Lower lobe of right lung (tissue), 2 donors: ENCODE measurements around the gene UGT1A1. TPM values are rescaled to one million over a fixed set of nuclear protein-coding genes. Genes with fewer than 3 reads are reported as not detected.

Experiments used
- ATAC-seq, 2 donors: fragments of 200-7000 bp; cut with Tn5 transposase; one replicate each; pipeline ENCODE4 v1.9.1; 2020 to 2022; ENCODE audit warnings: mild to moderate bottlenecking in 2 of 2, moderate library complexity in 2 of 2
- DNase-seq: peaks from one replicate; pipeline ENCODE4 v3.0.0-alpha.2; 2020
- H3K27ac ChIP-seq: fragments of 200-600 bp; one replicate; pipeline ENCODE4 v1.8.0; 2022
- H3K27me3 ChIP-seq: fragments of 200-600 bp; one replicate; pipeline ENCODE4 v1.8.0; 2022; ENCODE audit warnings: low read depth
- H3K36me3 ChIP-seq: fragments of 200-600 bp; one replicate; pipeline ENCODE4 v1.8.0; 2022; ENCODE audit warnings: mild to moderate bottlenecking
- H3K4me1 ChIP-seq: fragments of 200-600 bp; one replicate; pipeline ENCODE4 v1.8.0; 2022
- H3K4me3 ChIP-seq: fragments of 200-600 bp; one replicate; pipeline ENCODE4 v1.8.0; 2022; ENCODE audit warnings: mild to moderate bottlenecking
- H3K9me3 ChIP-seq: fragments of 200-600 bp; one replicate; pipeline ENCODE4 v1.8.0; 2022
- CTCF ChIP-seq: fragments of 200-600 bp; IDR thresholded peaks from one replicate; pipeline ENCODE4 v1.8.0; 2022; ENCODE audit warnings: antibody characterized with exemption, mild to moderate bottlenecking
- intact Hi-C: fragments of 100-400 bp; cut with DNase I; formaldehyde crosslinking; loops from one replicate; pipeline ENCODE4 v1.11.0; 2022
- long read RNA-seq: library from polyadenylated mRNA; unstranded; transcript quantifications from one replicate; pipeline ENCODE4 v2.0.0, GENCODE V29; 2021
- total RNA-seq: library from RNA; stranded (reverse); fragmentation: NEBNext Ultra II Directional; extraction: Animal tissue kit (Norgen Biotek cat#: 25700); gene quantifications from one replicate; pipeline ENCODE4 v1.2.1, GENCODE V29; 2021
- donor health status: DM: no; HTN: yes; CAD: no; lungs with severe emphysema.

UGT1A1 gene
- total RNA-seq = 0.24 TPM
- long read RNA-seq = 0 reads

GRCh38 chr2:233760043-233760442 is at the start of gene UGT1A1:
Gene UGT1A1, plus strand, starts transcription at chr2:233760270. Its CDS starts 18 bp downstream, at chr2:233760288.
- ATAC-seq = no peak
- intact Hi-C loops = no loop called here
- no peak for DNase-seq
- Histone ChIP-seq H3K9me3 (no peaks in the 10 kb centered on the region), H3K27ac (no peak within 1 kb of the TSS), H3K4me3 (no peak within 1 kb of the TSS), H3K4me1 (no peaks in the 10 kb centered on the region), H3K36me3 (no peaks in the 10 kb centered on the region), H3K27me3 (peaks cover 5% of the 10 kb centered on the region)
- TF ChIP-seq CTCF = no peak

- Histone ChIP-seq H3K9me3 (no peaks in the 10 kb centered on the region), H3K27me3 (no peaks in the 10 kb centered on the region), H3K27ac (no peak overlapping the region), H3K4me3 (no peak overlapping the region), H3K4me1 (peaks cover 9% of the 10 kb centered on the region), H3K36me3 (no peaks in the 10 kb centered on the region)
- intact Hi-C loops = no loop called here
- TF ChIP-seq CTCF = peak; percentile 81
- DNase-seq (peak; percentile 87), ATAC-seq (peak; percentile 91 to 95)
Observed at GRCh38 chr2:233711312-233712008, 48.6 kb upstream of the UGT1A1 start.

GRCh38 chr2:233712611-233713261 is 47.3 kb upstream of the UGT1A1 start, which contains the start of gene UGT1A5:
Gene UGT1A5, plus strand, starts transcription at chr2:233712907. Its CDS starts 85 bp downstream, at chr2:233712992.
- no peak for DNase-seq
- H3K9me3 ChIP-seq = no peaks in the 10 kb centered on the region
- no peaks in the 10 kb centered on the region for H3K36me3 ChIP-seq
- no peak within 1 kb of the TSS for H3K4me3 ChIP-seq
- no peak within 1 kb of the TSS for H3K27ac ChIP-seq
- no peaks in the 10 kb centered on the region for H3K27me3 ChIP-seq
- H3K4me1 ChIP-seq = peaks cover 9% of the 10 kb centered on the region
- intact Hi-C loops = no loop called here
- no peak for ATAC-seq
- TF ChIP-seq CTCF = no peak

- no peak for TF ChIP-seq CTCF
- Histone ChIP-seq H3K4me3 (no peak overlapping the region), H3K4me1 (peaks cover 9% of the 10 kb centered on the region), H3K9me3 (no peaks in the 10 kb centered on the region), H3K27ac (no peak overlapping the region), H3K36me3 (no peaks in the 10 kb centered on the region), H3K27me3 (no peaks in the 10 kb centered on the region)
- DNase-seq (no peak), ATAC-seq (no peak)
- intact Hi-C loops = no loop called here
Observed at GRCh38 chr2:233713262-233713615, 46.8 kb upstream of the UGT1A1 start.

- H3K36me3 ChIP-seq = no peaks in the 10 kb centered on the region
Observed at GRCh38 chr2:233714121-233714520, 45.9 kb upstream of the UGT1A1 start.

More at GRCh38 chr2:233714121-233714520, 45.9 kb upstream of the UGT1A1 start:
- Histone ChIP-seq H3K9me3 (no peaks in the 10 kb centered on the region), H3K4me1 (peaks cover 9% of the 10 kb centered on the region), H3K27ac (no peak overlapping the region), H3K27me3 (no peaks in the 10 kb centered on the region), H3K4me3 (no peak overlapping the region)
- ATAC-seq (no peak), DNase-seq (no peak)
- intact Hi-C loops = no loop called here
- TF ChIP-seq CTCF = no peak
